Activated CD4-positive, CD25-positive, alpha-beta regulatory T cell treated with anti-CD3 and anti-CD28 coated beads, Interleukin-2, amount 50 U/mL, for 24 hours (primary cell): ENCODE measurements around the gene RAB26.
A peak's percentile ranks its signal among the peaks of the same experiment; 100 is the strongest.

Experiments
- ATAC-seq, 2 donors: fragments of 150-1000 bp; cut with Tn5 transposase; one replicate each; pipeline ENCODE4 v1.10.0; 2021; ENCODE audit warnings: mild to moderate bottlenecking in 1 of 2, moderate library complexity in 1 of 2

Gene RAB26

DNA sequence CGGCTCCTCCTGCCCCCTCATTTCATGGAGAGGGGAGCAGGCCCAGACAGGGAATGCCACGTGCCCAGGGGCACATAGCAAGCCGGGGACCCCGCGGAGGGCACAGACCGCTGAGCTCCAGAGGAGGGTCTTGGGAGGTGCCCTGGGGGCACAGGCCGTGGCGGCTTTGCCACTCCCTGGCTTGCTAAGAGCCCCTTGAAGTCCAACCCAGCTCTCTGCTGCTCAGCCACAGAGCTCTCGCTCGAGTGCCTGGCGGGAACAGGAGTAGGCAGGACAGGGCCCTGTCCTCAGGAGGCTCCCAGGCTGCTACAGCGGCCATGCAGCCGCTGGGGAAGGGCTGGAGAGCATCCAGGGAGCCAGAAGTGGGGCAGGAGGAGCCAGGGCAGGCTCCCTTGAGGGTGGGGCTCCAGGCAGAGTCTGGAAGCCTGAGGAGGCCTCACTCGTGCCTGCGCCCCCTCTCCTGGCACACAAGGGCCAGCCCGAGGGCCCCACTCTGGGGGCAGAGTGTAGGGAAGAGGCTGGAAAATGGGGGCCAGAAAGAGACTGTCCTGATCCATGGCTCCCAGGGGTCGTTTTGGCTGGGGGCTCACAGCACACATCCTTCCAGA is 4.4 kb upstream of the RAB26 start:
- no peak for ATAC-seq

DNA sequence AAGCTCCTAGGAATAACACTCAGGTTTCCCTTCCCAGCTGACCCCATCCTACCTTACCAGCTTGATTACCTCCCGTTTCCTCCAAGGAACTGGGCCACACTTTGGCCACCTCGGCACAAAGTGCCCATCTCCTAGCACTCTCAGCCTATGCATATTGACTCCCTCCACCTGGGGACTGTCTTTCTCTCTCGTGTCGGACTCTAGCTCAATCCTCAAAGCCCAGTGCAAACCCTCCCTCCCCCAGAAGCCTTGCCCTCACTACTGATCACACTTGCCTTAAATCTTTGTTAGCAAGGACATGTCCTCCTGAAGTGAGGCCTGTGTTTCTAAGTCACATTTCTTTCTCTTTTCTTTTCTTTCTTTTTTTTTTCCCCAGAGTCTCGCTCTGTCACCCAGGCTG is 2.6 kb upstream of the RAB26 start:
- ATAC-seq, result no peak

DNA sequence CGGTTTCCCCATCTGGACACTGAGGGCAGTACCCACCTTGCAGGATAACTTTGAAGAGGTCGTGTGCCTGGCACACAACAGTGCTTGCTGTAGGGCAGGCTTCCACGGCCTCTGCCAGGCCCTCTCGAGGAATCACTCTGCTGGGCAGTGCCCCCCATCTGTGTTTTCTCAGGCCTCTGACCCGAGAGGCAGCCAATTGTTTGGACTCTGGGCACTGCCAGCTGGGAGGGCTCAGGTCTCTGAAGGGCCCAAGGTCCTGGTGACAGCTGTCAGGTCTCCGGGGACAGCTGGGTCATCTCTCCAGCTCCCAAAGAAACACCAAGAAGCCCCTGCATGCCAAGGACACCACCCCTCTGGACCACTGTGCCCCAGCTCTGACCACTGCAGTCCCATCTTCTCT is 1.0 kb upstream of the RAB26 start:
- ATAC-seq, result no peak

DNA sequence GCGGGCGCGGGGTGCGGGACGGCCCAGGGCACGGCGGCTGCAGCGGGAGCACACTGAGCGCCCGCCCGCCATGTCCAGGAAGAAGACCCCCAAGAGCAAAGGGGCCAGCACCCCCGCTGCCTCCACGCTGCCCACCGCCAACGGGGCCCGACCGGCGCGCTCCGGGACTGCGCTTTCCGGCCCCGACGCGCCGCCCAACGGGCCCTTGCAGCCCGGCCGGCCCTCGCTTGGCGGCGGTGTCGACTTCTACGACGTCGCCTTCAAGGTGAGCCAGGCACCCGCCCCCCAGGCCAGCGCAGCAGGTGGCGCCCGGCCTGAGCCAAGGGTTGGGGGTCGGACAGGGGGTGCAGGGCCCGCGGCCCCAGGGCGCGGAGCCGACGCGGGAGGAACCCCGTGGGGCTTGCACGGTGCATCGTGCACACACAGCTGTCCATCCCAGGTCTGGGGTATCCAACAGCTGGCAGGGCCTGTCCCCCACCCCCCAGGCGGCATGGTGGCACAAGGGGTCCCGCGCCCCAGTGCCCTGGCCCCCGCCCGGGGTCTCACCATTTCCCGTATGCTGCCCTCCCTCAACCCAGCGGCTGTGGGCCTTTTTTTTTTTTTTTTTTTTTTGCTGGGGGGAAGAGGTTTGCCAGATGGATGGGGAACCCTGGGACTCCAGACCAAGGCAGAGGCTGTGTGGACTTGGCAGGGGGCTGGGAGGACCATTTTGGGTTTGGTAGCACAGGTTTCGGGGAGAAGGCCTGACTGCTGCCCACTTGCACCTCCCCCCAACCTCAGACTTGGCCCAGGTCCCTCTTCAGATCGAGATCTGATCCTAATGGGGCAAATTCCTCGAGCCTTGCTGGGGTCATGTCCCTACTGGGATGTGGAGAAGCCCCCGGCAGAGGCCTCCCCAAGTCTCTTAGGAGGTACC is 547 bp downstream of the RAB26 start:
- ATAC-seq, result peak; percentile 1 to 3

DNA sequence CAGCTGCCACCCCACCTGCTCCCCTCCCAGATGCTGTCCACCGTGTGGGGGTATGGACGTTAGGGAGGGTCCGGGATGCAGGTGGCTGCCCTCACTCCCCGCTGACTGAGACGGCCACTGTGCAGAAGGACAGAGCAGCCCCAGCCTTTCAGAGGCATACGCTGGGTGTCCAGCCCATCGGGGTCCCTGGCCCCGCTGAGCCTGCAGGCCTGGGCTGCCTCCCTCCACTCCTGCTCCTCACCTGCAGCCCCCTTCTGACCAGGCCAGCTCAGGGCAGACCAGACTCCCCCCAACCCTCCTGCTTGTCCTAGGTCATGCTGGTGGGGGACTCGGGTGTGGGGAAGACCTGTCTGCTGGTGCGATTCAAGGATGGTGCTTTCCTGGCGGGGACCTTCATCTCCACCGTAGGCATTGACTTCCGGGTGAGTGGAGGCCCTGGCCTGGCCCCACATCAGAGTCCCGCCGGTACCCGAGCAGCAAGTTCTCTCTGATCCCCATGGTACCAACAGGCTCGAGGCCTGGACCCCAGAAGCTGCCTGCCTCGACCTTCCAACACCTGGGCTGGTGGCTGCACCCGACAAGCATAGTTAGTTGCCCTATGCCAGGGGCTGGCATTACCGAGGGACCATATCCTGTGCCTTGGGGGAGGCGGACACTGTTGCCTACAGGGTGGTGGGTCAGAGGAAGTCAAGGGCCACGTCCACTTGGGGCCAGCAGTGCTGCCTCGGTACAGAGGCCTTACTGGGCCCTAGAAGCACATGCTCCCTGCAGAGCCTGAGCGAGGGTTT is 1.4 kb downstream of the RAB26 start:
- ATAC-seq, result no peak

DNA sequence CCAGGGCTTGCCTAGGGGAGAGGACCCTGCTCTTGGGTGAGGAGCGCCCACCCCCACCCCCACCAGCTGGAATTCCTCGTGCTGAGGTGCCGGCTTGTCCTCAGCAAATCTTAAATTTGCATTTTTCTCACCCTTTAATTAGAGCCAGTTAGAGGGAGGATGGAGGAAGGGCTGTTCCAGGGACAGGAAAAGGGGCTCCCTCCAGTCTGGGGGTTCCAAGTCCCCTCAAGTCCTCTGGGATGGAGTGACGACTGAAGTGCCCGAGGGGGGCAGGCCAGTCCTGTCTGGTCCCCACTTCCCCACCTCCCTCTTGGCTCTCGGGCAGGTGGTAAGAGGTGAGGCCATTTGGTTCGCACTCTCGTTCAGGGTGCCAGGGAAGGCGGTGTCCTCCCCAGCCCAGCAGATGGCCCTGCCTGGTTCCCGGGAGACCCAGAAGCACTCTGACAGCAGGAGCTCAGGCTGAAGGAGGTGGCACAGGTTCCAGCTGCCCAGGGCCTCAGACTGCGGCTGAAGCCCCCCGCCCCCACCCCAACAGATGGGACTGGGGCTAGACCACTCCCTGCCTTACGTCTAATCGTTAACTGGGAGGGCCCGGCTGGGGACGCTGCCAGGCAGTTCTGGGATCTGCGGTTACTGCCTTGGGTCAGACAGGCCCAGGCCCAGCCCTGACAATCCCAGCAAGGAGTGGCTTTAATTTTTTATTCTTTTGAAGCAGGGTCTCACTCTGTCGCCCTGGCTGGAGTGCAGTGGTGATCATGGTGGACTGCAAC is 2.2 kb downstream of the RAB26 start:
- no peak for ATAC-seq

DNA sequence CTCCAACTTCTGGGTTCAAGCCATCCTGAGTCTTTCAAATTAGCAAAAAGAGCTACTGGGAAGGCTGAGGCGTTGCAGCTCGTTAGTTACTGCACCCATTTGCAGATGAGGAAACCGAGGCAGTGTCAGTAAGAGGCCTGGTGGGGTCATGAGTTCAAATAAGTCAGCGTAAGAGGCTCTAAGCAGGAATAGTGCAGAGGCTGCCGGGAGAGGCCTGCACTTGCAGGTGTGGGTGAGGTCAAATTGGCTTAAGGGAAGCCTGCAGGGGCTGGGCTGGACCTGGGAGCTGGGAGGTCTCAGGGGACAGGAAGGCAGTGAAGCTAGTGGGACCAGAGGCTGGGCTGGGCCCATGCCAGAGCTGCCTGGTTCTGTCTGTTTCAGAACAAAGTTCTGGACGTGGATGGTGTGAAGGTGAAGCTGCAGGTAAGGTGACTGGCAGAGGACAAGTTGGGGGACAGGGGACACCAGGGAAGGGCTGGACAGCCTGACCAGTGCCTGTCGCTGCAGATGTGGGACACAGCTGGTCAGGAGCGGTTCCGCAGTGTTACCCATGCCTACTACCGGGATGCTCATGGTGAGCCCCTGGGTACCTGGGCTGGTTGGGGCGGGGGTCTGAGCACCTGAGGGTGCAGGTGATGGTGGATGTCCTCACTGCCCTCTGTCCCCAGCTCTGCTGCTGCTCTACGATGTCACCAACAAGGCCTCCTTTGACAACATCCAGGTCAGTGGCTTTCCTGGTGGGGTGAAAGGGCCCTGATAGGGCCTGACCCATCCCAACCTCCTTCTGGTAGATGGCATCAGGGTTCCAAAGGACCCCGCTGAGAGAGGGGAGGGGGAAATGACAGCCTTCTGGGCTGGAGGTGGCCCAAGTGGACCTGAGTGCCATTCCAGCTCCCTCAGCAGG is 3.0 kb downstream of the RAB26 start:
- ATAC-seq, result no peak

DNA sequence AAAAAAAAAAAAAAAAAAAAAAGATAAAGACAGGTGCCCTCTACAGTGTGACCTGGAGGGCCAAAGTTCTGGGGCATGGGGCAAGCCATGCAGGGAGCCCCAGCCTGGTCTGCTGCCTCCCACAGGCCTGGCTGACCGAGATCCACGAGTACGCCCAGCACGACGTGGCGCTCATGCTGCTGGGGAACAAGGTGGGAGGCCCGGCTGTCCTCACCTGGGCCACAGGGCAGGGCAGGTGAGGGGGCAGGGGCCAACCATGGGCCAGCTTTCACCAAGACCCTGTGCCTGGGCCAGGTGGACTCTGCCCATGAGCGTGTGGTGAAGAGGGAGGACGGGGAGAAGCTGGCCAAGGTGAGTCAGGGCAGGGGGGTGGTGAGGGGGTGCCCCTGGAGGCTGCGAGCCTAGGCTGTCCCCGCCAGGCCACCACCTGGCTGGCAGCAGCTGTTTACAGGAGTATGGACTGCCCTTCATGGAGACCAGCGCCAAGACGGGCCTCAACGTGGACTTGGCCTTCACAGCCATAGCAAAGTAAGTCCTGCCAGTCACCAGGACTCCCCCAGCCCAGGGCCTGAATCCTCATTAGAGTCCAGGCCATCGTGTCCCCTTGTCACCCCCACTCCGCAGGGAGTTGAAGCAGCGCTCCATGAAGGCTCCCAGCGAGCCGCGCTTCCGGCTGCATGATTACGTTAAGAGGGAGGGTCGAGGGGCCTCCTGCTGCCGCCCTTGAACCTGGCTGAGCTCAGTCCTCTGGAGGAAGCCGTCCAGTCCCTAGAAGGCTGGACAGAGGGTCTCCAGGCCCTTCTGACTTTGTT is 4.5 kb downstream of the RAB26 start:
- ATAC-seq, result no peak

DNA sequence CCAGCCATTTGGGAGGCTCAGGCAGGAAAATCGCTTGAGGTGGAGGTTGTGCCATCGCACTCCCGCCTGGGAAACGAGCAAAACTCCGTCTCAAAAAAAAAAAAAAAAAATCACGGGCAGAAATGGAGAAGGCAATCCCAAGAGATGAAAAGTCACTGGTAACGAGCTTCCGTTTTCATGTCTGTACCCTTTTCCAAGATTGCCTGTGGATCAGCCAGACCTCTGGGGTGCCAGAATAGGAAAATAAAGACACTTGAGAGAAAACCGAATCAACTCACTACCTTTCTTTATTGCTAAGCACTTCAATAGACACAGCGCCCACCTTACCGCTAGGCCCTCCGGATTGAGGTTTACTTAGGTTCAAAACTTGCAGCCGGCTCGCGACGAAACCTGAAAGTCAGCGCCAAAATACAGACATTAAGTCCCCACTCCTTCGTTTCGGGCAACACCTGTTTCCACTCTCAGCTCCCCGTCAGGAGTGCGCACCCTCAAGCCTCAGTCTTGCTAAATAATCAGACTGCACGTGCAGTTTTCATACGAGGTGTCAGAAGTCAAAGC is 6.2 kb downstream of the RAB26 start:
- ATAC-seq, result no peak

DNA sequence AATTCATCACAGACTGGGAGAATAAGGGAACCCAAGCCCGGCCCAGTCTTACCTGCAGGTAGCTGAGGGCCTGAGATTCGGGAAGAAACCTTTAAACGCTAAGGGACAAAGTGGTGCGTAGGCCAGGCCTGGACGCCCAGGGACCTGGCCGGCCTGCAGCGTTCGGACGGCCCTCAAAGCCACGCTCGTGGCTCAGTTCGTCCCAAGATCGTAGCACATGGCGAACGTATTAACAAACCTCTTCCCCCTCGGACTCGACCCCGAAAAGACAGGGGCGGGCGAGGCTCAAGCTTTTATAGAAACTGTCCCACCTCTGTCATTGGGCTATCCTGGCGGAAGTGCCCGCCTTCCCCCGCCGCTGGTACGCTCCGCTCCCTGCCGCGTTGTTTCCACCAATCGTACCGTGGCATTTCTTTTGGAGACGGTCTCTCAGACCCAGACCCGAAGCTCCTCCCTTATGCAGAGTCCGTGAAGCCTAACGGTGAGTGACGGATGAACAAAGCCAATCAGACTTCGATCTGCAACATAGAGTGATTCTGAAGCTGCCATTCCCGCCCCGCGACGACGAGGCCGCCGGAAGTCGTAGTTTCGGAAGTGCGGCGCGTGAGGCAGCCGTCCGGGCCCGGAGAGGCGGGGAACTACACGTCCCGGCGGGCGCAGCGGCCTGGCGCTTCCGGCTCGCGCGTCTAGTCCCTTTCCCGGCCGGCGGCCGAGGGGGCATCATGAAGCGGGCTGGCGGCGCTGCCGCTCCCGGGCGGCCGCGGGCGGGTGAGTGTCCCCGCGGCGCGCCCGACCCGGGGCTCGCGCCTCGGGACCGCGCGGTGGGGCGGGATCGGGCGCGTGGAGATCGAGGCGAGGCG is 6.9 kb downstream of the RAB26 start, which contains the start of gene TRAF7:
Gene TRAF7 (plus strand): TSS at position 692 of the 860 bp plus-strand sequence. CDS start 8,139 bp downstream, outside the sequence.
- ATAC-seq, result peak; percentile 91 to 92

DNA sequence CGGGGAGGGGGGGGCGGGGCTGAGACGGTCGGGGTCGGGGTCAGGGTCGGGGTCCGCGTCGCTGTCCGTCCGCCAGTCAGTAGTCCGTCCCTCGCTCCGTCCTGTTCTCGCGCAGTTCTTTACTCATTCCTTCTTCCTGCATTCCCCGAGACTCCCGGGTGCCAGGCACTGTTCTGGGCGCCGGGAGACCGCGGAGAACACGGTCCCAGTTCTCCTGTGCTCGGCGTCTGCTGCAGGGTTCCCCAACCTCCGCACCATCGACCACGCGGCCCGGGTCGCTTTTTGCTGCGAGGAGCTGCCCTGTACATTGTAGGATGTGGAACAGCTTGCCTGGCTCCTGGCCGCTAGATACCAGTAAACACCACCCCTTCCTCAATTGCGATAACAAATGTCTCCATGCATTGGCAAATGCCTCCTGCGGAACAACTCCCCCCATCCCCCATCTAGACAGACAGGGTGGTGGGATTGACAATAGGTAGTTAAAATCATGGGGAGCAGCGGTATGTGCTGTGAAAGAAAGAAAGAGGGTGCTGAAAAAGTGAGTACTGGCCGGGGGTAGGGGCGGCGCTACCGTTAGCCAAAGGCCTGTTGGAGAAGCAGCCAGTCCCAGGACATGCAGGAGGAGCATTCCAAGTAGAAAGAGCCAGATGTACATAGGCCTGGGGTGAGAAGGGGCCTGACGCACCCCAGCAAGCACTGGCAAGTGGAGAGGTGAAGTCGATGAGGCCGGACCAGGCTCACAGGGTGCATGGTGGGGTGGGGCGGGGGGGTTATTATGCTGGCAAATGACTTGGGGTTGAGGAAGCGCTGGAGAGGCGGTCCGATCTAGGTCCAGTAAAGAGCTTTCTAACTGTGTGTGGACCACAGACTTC is 7.8 kb downstream of the RAB26 start:
- no peak for ATAC-seq

DNA sequence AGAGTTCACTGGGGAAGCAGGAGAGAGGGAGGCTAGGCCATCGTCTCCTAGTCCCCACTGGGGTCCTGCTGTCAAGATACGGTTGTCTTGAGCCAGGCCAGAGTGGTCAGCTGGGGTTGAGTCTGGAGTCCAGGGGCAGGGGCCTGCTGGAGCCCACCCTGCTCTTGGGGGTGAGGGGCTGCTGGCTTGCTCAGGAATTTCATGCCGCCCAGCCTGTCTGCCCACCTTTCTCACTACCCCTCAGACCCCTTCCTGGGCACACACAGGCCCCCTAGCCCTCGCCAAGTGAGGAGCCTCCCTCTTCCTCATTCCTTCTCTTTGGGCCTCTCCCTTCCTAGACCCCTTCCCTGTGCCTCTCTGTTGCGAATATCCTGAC is 8.4 kb downstream of the RAB26 start:
- ATAC-seq, result no peak

DNA sequence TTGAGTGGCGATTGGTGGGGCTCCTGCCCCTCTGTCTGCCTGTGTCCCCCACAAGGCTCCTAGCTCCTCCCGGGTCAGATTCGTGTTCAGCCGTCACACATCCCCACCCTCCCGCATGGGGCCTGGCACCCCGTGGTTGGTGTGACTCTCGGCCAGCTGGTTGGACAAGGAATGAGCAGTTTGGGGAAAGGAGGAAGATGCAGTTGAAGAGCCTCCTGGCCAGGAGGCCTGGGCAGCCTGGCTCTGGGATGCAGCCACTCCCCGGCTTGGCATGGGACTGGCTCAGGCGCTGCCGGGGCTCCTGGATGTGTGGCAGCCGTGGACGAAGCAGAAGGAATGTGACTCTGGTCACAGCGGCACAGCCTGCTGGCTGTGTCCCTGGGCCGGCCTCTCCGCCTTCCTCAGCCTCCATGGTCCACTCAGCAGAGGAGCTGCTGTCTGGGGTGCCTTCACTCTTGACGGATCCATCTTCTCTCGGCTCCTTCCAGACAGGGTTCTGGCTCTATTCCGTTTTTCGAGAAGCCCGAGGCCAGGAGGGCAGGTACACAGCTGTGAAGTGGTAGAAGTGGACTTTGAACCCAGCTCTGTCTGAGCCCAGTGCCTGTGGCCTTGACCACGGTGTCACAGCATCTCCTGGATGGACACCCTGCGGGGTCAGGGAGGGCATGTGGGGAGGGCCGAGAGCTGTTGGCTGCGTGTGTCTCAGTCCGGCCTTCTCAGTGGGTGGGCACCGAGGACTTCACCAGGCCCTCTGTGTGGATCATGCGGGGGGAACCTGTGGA is 9.2 kb downstream of the RAB26 start:
- no peak for ATAC-seq

DNA sequence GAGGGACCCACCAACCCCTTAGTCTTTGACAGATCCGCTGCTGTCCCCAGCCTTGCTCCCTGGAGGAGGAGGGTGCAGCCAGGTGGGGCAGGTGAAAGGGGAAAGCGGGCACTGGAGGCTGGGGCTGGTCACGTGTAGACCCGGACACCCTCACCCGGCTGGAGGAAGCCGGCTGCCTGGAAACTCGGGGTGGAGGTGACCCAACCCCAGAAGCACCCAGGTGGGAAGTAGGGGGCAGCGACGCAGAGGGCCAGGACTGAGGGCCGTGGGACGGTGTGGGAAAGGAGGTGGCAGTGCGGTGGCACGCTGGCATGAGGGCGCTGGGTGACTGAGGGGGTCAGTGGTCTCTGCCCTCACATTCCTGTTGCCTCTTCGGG is 9.8 kb downstream of the RAB26 start:
- ATAC-seq, result no peak

DNA sequence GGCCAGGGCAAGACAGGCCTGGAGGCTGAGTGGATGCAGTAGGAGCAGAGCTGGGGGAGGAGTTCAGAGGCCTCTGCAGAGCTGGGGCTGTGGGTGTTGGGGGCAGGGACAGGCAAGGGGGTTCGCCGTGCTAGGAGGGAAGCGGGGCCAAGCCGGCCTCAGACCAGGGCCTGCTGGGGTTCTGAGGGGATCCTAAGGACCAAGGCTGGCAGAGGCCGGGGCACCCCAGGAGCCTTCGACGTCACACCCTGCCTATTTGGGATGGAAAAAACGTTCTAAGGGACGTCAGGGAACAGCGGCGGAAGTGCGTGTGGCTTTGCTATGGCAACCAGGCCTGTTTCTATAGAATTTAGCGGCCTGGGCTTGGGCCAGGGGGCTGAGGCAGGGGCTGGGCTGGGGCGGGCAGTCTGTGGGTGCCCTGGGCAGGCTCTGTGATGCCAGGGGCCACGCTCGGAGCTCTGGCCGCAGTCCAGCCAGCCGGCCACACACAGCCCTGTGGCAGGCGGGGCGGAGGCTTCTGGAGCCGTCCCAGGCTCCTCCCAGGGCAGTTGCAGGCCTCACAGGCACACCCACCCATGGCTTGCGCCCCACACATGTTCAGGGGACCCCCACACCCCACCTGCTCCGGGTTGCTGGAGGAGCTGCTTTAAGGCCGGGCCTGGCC is 10.9 kb downstream of the RAB26 start:
- ATAC-seq, result no peak

DNA sequence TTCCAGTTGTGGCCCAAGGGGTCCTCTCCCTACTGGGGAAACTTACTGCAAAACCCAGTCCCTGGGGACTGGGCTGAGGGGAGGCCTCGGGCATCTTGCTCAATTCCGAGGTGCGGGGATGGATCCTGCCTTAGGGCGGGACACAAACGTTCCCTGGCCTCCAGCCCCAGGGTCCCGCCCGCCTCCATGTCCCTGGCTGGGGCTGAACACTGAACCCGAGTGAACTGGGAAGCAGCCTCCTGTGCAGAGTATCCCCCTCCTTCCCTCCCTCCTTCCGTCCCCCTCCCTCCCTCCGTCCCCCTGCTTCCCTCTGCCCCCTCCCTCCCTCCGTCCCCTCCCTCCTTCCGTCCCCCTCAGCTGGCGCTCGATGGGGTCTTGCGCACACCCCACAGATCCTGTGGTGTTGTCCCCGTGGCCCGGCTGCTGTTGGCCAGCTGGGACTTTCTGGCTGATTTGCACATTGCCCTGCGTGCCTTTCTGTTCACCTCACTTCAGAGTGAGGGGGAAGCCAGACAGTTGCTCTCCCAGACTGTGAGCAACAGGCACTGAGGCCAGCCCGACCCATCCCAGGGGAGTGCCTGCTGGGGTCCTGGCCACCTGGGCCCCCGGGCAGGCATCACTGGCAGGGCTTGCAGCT is 12.6 kb downstream of the RAB26 start:
- ATAC-seq, result no peak
